MM.1S (cell line): ENCODE measurements around the gene KCND3.

Experiments used
- CTCF ChIP-seq: fragments of 300-600 bp; sonication (generic); IDR thresholded peaks from 2 replicates; pipeline ENCODE4 v1.5.1; 2016; ENCODE audit warnings: antibody characterized with exemption, low read length, mixed read lengths
- EZH2 ChIP-seq: fragments of 300-600 bp; sonication (generic); optimal IDR thresholded peaks from 2 replicates; pipeline ENCODE3; 2017; ENCODE audit warnings: low read depth, mild to moderate bottlenecking, antibody characterized with exemption, low read length, mixed read lengths
- EZH2phosphoT487 ChIP-seq: fragments of 300-600 bp; sonication (generic); IDR thresholded peaks from 2 replicates; pipeline ENCODE4 v1.6.1; 2018; ENCODE audit warnings: antibody characterized with exemption, low read length

- TF ChIP-seq CTCF (no peak), EZH2 (no peak), EZH2phosphoT487 (no peak)
These were observed 190.9 kb downstream of the KCND3 start for GRCh38 chr1:111798580-111798979.
